Smooth muscle cell (in vitro differentiated cells): ENCODE data around the gene PNMA1. TPM values are rescaled to one million over a fixed set of nuclear protein-coding genes. Genes with fewer than 3 reads are reported as not detected.

ENCODE experiments used
- DNase-seq: peaks from one replicate; lab custom pipeline; 2025; ENCODE audit not compliant: unreplicated experiment; lab: John Stamatoyannopoulos, UW
- H2AFZ ChIP-seq: fragments of 200-600 bp; sonication (generic); 2 replicates; pipeline ENCODE4 v1.6.0; 2016; ENCODE audit warnings: antibody characterized with exemption, low read depth, mild to moderate bottlenecking
- H3F3A ChIP-seq: fragments of 200-600 bp; sonication (generic); 2 replicates; pipeline ENCODE4 v1.6.0; 2017; ENCODE audit warnings: antibody characterized with exemption, low read depth
- H3K27ac ChIP-seq: fragments of 200-600 bp; sonication (generic); 2 replicates; pipeline ENCODE4 v1.5.1; 2016; ENCODE audit warnings: low read depth, mild to moderate bottlenecking
- H3K27me3 ChIP-seq: fragments of 200-600 bp; sonication (generic); 2 replicates; pipeline ENCODE4 v1.6.1; 2016; ENCODE audit warnings: low read depth, mild to moderate bottlenecking
- H3K36me3 ChIP-seq: fragments of 200-600 bp; sonication (generic); 2 replicates; pipeline ENCODE4 v1.5.1; 2016; ENCODE audit warnings: low read depth
- H3K4me1 ChIP-seq: fragments of 200-600 bp; sonication (generic); 2 replicates; pipeline ENCODE4 v1.5.1; 2016; ENCODE audit warnings: low read depth
- H3K4me2 ChIP-seq: fragments of 200-600 bp; sonication (generic); 2 replicates; pipeline ENCODE4 v1.6.0; 2016; ENCODE audit warnings: mild to moderate bottlenecking
- H3K4me3 ChIP-seq: fragments of 200-600 bp; sonication (generic); 2 replicates; pipeline ENCODE4 v1.5.1; 2016; ENCODE audit warnings: mild to moderate bottlenecking
- H3K79me2 ChIP-seq: fragments of 200-600 bp; sonication (generic); 2 replicates; pipeline ENCODE4 v1.6.0; 2016; ENCODE audit warnings: low read depth, mild to moderate bottlenecking
- H3K9ac ChIP-seq: fragments of 200-600 bp; sonication (generic); 2 replicates; pipeline ENCODE4 v1.6.0; 2016; ENCODE audit warnings: low read depth
- H3K9me3 ChIP-seq: fragments of 200-600 bp; sonication (generic); replicated peaks from 2 replicates; pipeline ENCODE4 v1.5.1; 2016; ENCODE audit warnings: low read depth
- H4K20me1 ChIP-seq: fragments of 200-600 bp; sonication (generic); 2 replicates; pipeline ENCODE4 v1.6.0; 2016; ENCODE audit warnings: low read depth
- WGBS: methylation state at CpG from one replicate; pipeline ENCODE4 v1.1.7; 2016; ENCODE audit warnings: low lambda C conversion rate; 5-methylcytosine and 5-hydroxymethylcytosine counted together
- polyA plus RNA-seq: library from polyadenylated mRNA; unstranded; fragments of >200 nt; fragmentation: Nextera tagmentation; extraction: Ambion mirVana; gene quantifications from 2 replicates; pipeline ENCODE4 v1.2.1, GENCODE V29; 2016
- total RNA-seq: library from RNA; depleted of rRNA; stranded (reverse); fragments of >200 nt; gene quantifications from 2 replicates; pipeline ENCODE4 v1.2.3, GENCODE V29; 2014
- TF ChIP-seq, protein P1 (sequence below): fragments of 200-600 bp; sonication (generic); IDR thresholded peaks from 2 replicates; pipeline ENCODE4 v1.5.1; 2017; ENCODE audit warnings: borderline replicate concordance, mild to moderate bottlenecking, antibody characterized with exemption; ENCODE audit not compliant: insufficient read depth, poor library complexity, severe bottlenecking

Gene PNMA1
- total and polyA plus RNA-seq, 2 experiments from 2014 or later = 22.4 to 52.7 TPM

DNA sequence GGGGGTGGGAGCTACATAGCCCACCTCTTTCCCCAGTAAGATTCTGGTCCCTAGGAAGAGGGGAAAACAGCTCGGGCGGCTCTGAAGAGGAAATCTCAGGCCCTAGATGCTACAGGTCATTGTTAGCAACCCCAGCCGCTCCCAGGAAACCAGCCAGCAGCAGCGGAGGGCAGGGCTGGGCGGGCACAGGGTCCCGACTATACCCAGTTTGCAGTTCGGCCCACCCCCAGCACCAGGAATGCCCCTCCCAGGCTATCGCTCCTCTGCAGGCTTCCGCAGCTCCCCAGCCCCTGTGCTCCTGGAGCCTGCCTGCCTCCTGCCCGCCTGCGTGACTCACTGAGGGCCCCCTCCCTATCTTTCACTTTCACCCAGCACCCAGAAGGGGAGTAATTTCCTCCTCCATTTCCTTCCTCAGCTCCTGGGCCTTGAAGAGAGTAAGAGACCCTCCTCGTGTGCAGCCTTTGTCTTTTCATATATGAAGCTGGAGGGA is 27.2 kb upstream of the PNMA1 start:
- Histone ChIP-seq H4K20me1 (peaks cover 76% of the 10 kb centered on the region), H3K27ac (peak overlapping the region; percentile 82), H3K79me2 (peaks cover 55% of the 10 kb centered on the region), H3F3A (peaks cover 6% of the 10 kb centered on the region), H3K4me1 (peaks cover 40% of the 10 kb centered on the region), H2AFZ (no peak overlapping the region), H3K4me2 (peak overlapping the region; percentile 86), H3K9me3 (no peaks in the 10 kb centered on the region), H3K9ac (peak overlapping the region; percentile 41), H3K27me3 (no peaks in the 10 kb centered on the region), H3K36me3 (peaks cover 5% of the 10 kb centered on the region), H3K4me3 (peak overlapping the region; percentile 36)
- no peak for DNase-seq
- 5% methylated on average over 8 of the region's 12 CpGs for WGBS
- TF ChIP-seq, protein P1, sequence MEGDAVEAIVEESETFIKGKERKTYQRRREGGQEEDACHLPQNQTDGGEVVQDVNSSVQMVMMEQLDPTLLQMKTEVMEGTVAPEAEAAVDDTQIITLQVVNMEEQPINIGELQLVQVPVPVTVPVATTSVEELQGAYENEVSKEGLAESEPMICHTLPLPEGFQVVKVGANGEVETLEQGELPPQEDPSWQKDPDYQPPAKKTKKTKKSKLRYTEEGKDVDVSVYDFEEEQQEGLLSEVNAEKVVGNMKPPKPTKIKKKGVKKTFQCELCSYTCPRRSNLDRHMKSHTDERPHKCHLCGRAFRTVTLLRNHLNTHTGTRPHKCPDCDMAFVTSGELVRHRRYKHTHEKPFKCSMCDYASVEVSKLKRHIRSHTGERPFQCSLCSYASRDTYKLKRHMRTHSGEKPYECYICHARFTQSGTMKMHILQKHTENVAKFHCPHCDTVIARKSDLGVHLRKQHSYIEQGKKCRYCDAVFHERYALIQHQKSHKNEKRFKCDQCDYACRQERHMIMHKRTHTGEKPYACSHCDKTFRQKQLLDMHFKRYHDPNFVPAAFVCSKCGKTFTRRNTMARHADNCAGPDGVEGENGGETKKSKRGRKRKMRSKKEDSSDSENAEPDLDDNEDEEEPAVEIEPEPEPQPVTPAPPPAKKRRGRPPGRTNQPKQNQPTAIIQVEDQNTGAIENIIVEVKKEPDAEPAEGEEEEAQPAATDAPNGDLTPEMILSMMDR = no peak

GRCh38 chr14:73740618-73741326 is 26.6 kb upstream of the PNMA1 start:
- no peak for DNase-seq
- WGBS = 37% methylated on average over 8 of the region's 9 CpGs
- TF ChIP-seq, protein P1 = no peak
- Histone ChIP-seq H3K36me3 (peaks cover 5% of the 10 kb centered on the region), H3K27ac (peak overlapping the region; percentile 82), H3K4me2 (peak overlapping the region; percentile 86), H3K27me3 (no peaks in the 10 kb centered on the region), H3K4me3 (peak overlapping the region; percentile 36), H3K9ac (no peak overlapping the region), H3K4me1 (peaks cover 34% of the 10 kb centered on the region), H3K9me3 (no peaks in the 10 kb centered on the region), H3K79me2 (peaks cover 48% of the 10 kb centered on the region), H3F3A (peaks cover 6% of the 10 kb centered on the region), H4K20me1 (peaks cover 70% of the 10 kb centered on the region), H2AFZ (no peak overlapping the region)

- Histone ChIP-seq H3K9ac (no peak overlapping the region), H3K9me3 (no peaks in the 10 kb centered on the region), H3K4me3 (no peak overlapping the region), H3K4me2 (no peak overlapping the region), H2AFZ (no peak overlapping the region), H3K27me3 (no peaks in the 10 kb centered on the region), H3K36me3 (peaks cover 5% of the 10 kb centered on the region), H4K20me1 (peaks cover 63% of the 10 kb centered on the region), H3K4me1 (peaks cover 32% of the 10 kb centered on the region), H3F3A (peaks cover 6% of the 10 kb centered on the region), H3K79me2 (peaks cover 41% of the 10 kb centered on the region), H3K27ac (peak overlapping the region; percentile 82)
- WGBS = 93% methylated on average over 12 of the region's 12 CpGs
- TF ChIP-seq, protein P1 = no peak
- no peak for DNase-seq
Observed at GRCh38 chr14:73739899-73740617, 25.9 kb upstream of the PNMA1 start.
